ENCODE data around the gene RAB1B.

The RAB1B gene

GRCh38 chr11:66323684-66324083 lies 55.2 kb downstream of the RAB1B start:
- no peak for DNase-seq (ENCODE audit: low spot score)

GRCh38 chr11:66324664-66325063 lies 56.2 kb downstream of the RAB1B start:
- DNase-seq (ENCODE audit: low spot score), result no peak

- no peak for DNase-seq (ENCODE audit: low spot score)
Observed at GRCh38 chr11:66325263-66325671, 56.8 kb downstream of the RAB1B start.

- peak; percentile 29 for DNase-seq (ENCODE audit: low spot score)
Observed at GRCh38 chr11:66326261-66327111, 58.0 kb downstream of the RAB1B start.
